Activated CD4-positive, CD25-positive, alpha-beta regulatory T cell treated with anti-CD3 and anti-CD28 coated beads, Interleukin-2, amount 50 U/mL, for 16 hours (primary cell): ENCODE data around the gene LCAT.
A peak's percentile ranks its signal among the peaks of the same experiment; 100 is the strongest.
"Not testable (repeated sequence)": the region's sequence is repeated elsewhere in the genome, so short reads cannot be mapped to it uniquely, and the experiment has no call there.

ENCODE experiments used
- DNase-seq: peaks from one replicate; pipeline ENCODE4 v3.0.0-alpha.2; 2020; ENCODE audit warnings: low read depth, low spot score

Gene LCAT

GRCh38 chr16:67946966-67947558, 3.1 kb upstream of the LCAT start:
- no peak for DNase-seq

GRCh38 chr16:67946128-67946569, 2.2 kb upstream of the LCAT start:
- no peak for DNase-seq

GRCh38 chr16:67945392-67945933, 1.5 kb upstream of the LCAT start:
- no peak for DNase-seq

GRCh38 chr16:67944690-67945391, 921 bp upstream of the LCAT start:
- DNase-seq: no peak

GRCh38 chr16:67943256-67943618, 683 bp downstream of the LCAT start:
- no peak for DNase-seq

GRCh38 chr16:67942510-67943255, 1.2 kb downstream of the LCAT start:
- no peak for DNase-seq

- DNase-seq: no peak
Measured at GRCh38 chr16:67942200-67942509, 1.8 kb downstream of the LCAT start.

GRCh38 chr16:67941469-67942199, 2.3 kb downstream of the LCAT start:
- no peak for DNase-seq

- no peak for DNase-seq
Measured at GRCh38 chr16:67940446-67941089, 3.4 kb downstream of the LCAT start.

GRCh38 chr16:67939507-67940445, 4.1 kb downstream of the LCAT start:
- DNase-seq: no peak

GRCh38 chr16:67937713-67938112, 6.2 kb downstream of the LCAT start:
- DNase-seq: not testable (repeated sequence)

- DNase-seq: peak; percentile 67
Measured at GRCh38 chr16:67936880-67937605, 6.9 kb downstream of the LCAT start.

- DNase-seq: no peak
Measured at GRCh38 chr16:67936124-67936879, 7.6 kb downstream of the LCAT start, which contains the start of gene PSMB10. PSMB10 (minus strand) TSS chr16:67936850; CDS start chr16:67936749, 101 bp downstream.

- DNase-seq: peak; percentile 91
Measured at GRCh38 chr16:67935402-67936123, 8.4 kb downstream of the LCAT start.

GRCh38 chr16:67935101-67935401, 8.9 kb downstream of the LCAT start:
- no peak for DNase-seq

GRCh38 chr16:67934306-67935100, 9.4 kb downstream of the LCAT start:
- no peak for DNase-seq

GRCh38 chr16:67933805-67934204, 10.1 kb downstream of the LCAT start:
- no peak for DNase-seq

- no peak for DNase-seq
Measured at GRCh38 chr16:67932462-67932840, 11.5 kb downstream of the LCAT start.
